Esophagus (tissue), 2 donors: ENCODE measurements around the gene MRPL19. TPM values are rescaled to one million over a fixed set of nuclear protein-coding genes. Genes with fewer than 3 reads are reported as not detected.

Experiments
- H3K27ac ChIP-seq, 2 donors: one replicate each; pipeline ENCODE4 v1.5.1; 2013; ENCODE audit warnings: low read depth in 2 of 2, mild to moderate bottlenecking in 2 of 2, inconsistent platforms in 1 of 2, low read length in 1 of 2, moderate library complexity in 1 of 2
- H3K27me3 ChIP-seq, 2 donors: one replicate each; pipeline ENCODE4 v1.6.1; 2013; ENCODE audit warnings: low read length in 2 of 2, control low read depth in 1 of 2, mild to moderate bottlenecking in 1 of 2; ENCODE audit not compliant: insufficient read depth in 2 of 2, control insufficient read depth in 1 of 2
- H3K36me3 ChIP-seq, 2 donors: one replicate each; pipeline ENCODE4 v1.6.1; 2013; ENCODE audit warnings: low read length in 1 of 2; ENCODE audit not compliant: control insufficient read depth in 2 of 2, insufficient read depth in 2 of 2
- H3K4me1 ChIP-seq, 2 donors: one replicate each; pipeline ENCODE4 v1.6.1; 2013; ENCODE audit warnings: low read length in 1 of 2; ENCODE audit not compliant: control insufficient read depth in 2 of 2, insufficient read depth in 2 of 2
- H3K4me3 ChIP-seq, 2 donors: one replicate each; pipeline ENCODE4 v1.5.1; 2013; ENCODE audit warnings: low read length in 2 of 2, mild to moderate bottlenecking in 2 of 2, low read depth in 1 of 2, moderate library complexity in 1 of 2
- H3K9me3 ChIP-seq, 2 donors: one replicate each; pipeline ENCODE4 v1.6.1; 2013; ENCODE audit warnings: mild to moderate bottlenecking in 2 of 2, low read depth in 1 of 2, low read length in 1 of 2, moderate library complexity in 1 of 2; ENCODE audit not compliant: control insufficient read depth in 2 of 2, insufficient read depth in 1 of 2
- WGBS, 2 donors: extraction: QIAGEN DNeasy Blood & Tissue Kit; methylation state at CpG; one replicate each; pipeline ENCODE4 v1.1.7; 2013; 5-methylcytosine and 5-hydroxymethylcytosine counted together
- polyA plus RNA-seq, 2 donors: library from polyadenylated mRNA; stranded (reverse); fragments of 200-250 nt; gene quantifications; one replicate each; pipeline ENCODE4 v1.2.3, GENCODE V29; 2013
- donor health status: healthy with polysubstance abuse.
- donor health status: Bipolar disorder and iron deficiency.

Gene MRPL19
- polyA plus RNA-seq, 2 donors, result 18.8 to 32.8 TPM

DNA sequence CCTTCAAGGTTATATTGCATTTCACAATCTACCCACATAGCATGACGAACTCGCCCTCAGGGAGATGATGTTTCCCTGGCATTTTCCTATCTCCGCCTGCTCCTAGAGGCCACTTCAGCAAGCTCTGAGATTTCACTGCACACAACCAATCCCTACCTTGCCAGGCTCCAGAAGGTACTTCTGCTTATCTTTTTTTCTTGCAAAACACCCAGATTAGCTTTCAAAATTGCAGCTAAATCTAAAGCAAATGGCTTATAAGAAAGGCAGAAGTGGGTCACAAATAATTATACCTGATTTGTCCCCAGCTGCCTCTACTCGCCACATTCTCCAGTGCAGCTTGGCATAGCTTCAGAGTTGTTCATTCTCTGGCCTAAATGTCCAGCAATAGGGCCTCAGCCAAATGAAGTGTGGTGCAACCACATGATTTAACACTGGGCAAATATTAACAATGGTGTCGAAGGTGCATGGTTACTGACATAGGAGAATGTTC lies 32.4 kb upstream of the MRPL19 start:
- Histone ChIP-seq H3K4me1 (no peaks in the 10 kb centered on the region), H3K36me3 (no peaks in the 10 kb centered on the region), H3K4me3 (no peak overlapping the region), H3K27ac (no peak overlapping the region), H3K27me3 (no peaks in the 10 kb centered on the region), H3K9me3 (no peaks in the 10 kb centered on the region)
- 85 to 88% methylated on average over 5 of the region's 5 CpGs for WGBS, 2 donors

DNA sequence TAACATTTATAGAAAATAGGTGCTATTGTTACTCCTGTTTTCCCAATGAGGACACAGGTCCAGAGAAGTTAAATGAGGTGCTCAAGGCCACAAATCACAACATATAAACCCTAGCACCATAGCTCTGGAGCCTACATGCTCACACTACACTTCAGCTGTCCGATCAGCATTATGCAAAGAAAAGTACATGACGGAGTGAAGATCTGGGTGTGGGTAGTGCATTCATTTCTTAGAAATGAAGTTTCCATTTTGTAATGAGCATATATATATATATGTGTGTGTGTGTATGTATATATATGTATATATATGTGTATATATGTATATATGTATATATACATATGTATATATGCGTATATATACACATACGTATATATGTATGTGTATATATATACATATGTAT lies 30.2 kb upstream of the MRPL19 start:
- no peaks in the 10 kb centered on the region for H3K9me3 ChIP-seq
- 89 to 97% methylated on average over 4 of the region's 4 CpGs for WGBS, 2 donors

GRCh38 chr2:75616933-75617332 lies 29.6 kb upstream of the MRPL19 start:
- no peak overlapping the region for H3K27ac ChIP-seq
- WGBS, 2 donors, result 92 to 93% methylated on average over 3 of the region's 3 CpGs
- no peaks in the 10 kb centered on the region for H3K27me3 ChIP-seq
- no peaks in the 10 kb centered on the region for H3K4me1 ChIP-seq
- H3K36me3 ChIP-seq, result no peaks in the 10 kb centered on the region
- no peak overlapping the region for H3K4me3 ChIP-seq
- H3K9me3 ChIP-seq, result no peaks in the 10 kb centered on the region

More for the DNA sequence above, 30.2 kb upstream of the MRPL19 start:
- no peaks in the 10 kb centered on the region for H3K36me3 ChIP-seq
- no peak overlapping the region for H3K4me3 ChIP-seq
- no peak overlapping the region for H3K27ac ChIP-seq
- H3K4me1 ChIP-seq, result no peaks in the 10 kb centered on the region
- no peaks in the 10 kb centered on the region for H3K27me3 ChIP-seq

GRCh38 chr2:75619956-75620740 lies 26.4 kb upstream of the MRPL19 start:
- Histone ChIP-seq H3K4me1 (no peaks in the 10 kb centered on the region), H3K9me3 (no peaks in the 10 kb centered on the region), H3K36me3 (no peaks in the 10 kb centered on the region), H3K27me3 (no peaks in the 10 kb centered on the region), H3K27ac (no peak overlapping the region), H3K4me3 (no peak overlapping the region)
- WGBS, 2 donors, result 73 to 77% methylated on average over 4 of the region's 4 CpGs

DNA sequence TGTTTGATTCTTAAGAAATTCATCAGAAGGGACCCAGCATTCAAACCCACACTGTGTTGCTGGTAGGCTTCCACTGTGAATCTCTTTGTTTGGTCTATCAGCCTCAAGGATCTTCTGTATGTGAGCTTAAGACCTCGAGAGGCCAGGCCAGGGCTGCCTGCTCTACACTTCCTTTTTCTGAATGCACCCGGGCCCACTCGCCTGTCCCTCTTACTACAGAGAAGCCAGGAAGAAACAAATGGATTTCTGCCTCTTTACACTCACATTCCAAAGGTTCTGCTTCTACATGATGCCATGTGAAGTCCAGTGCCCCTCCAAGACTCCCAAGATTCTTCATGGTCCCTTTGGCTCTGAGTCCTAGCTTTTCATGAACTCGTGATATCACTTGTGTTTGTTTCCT lies 25.4 kb upstream of the MRPL19 start:
- 81 to 86% methylated on average over 4 of the region's 4 CpGs for WGBS, 2 donors
- Histone ChIP-seq H3K9me3 (no peaks in the 10 kb centered on the region), H3K4me3 (no peak overlapping the region), H3K36me3 (no peaks in the 10 kb centered on the region), H3K4me1 (no peaks in the 10 kb centered on the region), H3K27me3 (no peaks in the 10 kb centered on the region), H3K27ac (no peak overlapping the region)

DNA sequence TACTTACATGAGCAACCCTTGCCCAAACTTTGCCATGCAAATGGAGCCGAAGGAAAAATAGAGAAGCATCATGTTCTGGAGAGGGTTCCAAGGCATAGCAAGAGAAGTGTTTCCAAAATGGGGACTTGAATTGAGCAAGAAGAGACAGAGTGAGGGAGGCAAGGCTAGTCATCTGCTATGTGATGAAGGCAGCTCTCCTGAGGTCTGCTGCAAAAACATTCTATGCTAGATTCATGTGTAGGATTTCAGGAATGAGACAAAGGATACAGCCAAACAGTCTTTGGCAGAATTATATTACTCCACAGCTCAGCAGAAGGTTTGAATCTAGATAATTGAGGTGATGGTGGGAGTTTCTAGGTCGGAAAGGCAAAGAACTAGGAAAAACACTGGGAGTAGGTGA lies 24.1 kb upstream of the MRPL19 start:
- H3K9me3 ChIP-seq, result no peaks in the 10 kb centered on the region
- 75 to 85% methylated on average over 2 of the region's 2 CpGs for WGBS, 2 donors

GRCh38 chr2:75622929-75623328 lies 23.7 kb upstream of the MRPL19 start:
- no peak overlapping the region for H3K4me3 ChIP-seq
- WGBS, 2 donors, result 85 to 95% methylated on average over 3 of the region's 3 CpGs
- no peaks in the 10 kb centered on the region for H3K9me3 ChIP-seq
- H3K27me3 ChIP-seq, result no peaks in the 10 kb centered on the region
- H3K36me3 ChIP-seq, result no peaks in the 10 kb centered on the region
- no peaks in the 10 kb centered on the region for H3K4me1 ChIP-seq
- no peak overlapping the region for H3K27ac ChIP-seq

More for the DNA sequence above, 24.1 kb upstream of the MRPL19 start:
- Histone ChIP-seq H3K27ac (no peak overlapping the region), H3K27me3 (no peaks in the 10 kb centered on the region), H3K4me1 (no peaks in the 10 kb centered on the region), H3K4me3 (no peak overlapping the region), H3K36me3 (no peaks in the 10 kb centered on the region)

- 2 to 6% methylated on average over 4 of the region's 4 CpGs for WGBS, 2 donors
- Histone ChIP-seq H3K27me3 (no peaks in the 10 kb centered on the region), H3K27ac (no peak overlapping the region)
Observed at GRCh38 chr2:75627902-75628504, 18.6 kb upstream of the MRPL19 start.

DNA sequence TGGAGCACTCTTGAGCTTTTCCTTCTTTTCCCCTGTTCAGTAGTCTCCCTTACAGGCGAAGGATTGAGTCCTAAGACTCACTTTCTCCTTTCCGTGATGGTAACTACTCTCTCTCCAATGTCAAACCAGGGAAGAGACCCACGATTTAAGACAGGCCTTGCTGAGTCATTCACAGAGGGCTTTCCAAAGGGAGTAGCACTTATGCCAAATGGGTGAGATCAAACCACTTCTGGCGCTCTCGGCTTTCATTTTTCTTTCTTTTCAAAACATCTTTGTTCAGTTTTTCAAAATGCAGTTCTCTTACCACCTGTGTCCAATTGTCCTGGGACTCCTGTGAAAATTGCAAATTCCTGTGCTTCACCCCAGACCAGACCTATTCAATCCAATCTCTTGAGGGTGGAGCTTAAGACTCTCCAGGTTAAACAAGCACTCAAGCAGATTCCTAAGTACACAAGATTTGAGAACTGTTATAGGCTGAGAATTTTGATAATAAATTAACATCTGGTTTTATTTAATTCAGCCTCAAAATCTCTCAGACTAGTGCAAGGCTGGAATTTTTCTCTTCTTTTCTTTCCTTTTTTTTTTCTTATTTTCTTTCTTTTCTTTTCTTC lies 14.4 kb upstream of the MRPL19 start:
- Histone ChIP-seq H3K36me3 (no peaks in the 10 kb centered on the region), H3K9me3 (no peaks in the 10 kb centered on the region), H3K4me3 (no peak overlapping the region), H3K27ac (no peak overlapping the region), H3K4me1 (no peaks in the 10 kb centered on the region), H3K27me3 (no peaks in the 10 kb centered on the region)
- WGBS, 2 donors, result 61 to 66% methylated on average over 5 of the region's 5 CpGs

More at GRCh38 chr2:75627902-75628504, 18.6 kb upstream of the MRPL19 start:
- Histone ChIP-seq H3K4me1 (no peaks in the 10 kb centered on the region), H3K9me3 (no peaks in the 10 kb centered on the region), H3K4me3 (no peak overlapping the region), H3K36me3 (no peaks in the 10 kb centered on the region)
